Right lung (tissue), 5 donors: ENCODE measurements around the gene MARCO. TPM values are rescaled to one million over a fixed set of nuclear protein-coding genes. Genes with fewer than 3 reads are reported as not detected.
"Not testable (repeated sequence)": the region's sequence is repeated elsewhere in the genome, so short reads cannot be mapped to it uniquely, and the experiment has no call there.

Experiments
- DNase-seq, 2 donors: peaks; one replicate each; pipeline ENCODE4 v3.0.0-alpha.2; 2013
- polyA plus RNA-seq, 5 donors: library from polyadenylated mRNA; unstranded; fragments of 120-200 nt; gene quantifications; one replicate each; pipeline versions ENCODE4 v1.2.1 to v1.2.3, GENCODE V29; 2013; ENCODE audit warnings: inconsistent platforms in 1 of 5, low replicate concordance in 1 of 5; ENCODE audit not compliant: insufficient read length in 5 of 5, insufficient read depth in 1 of 5

MARCO gene
- polyA plus RNA-seq, 5 donors: 0.31 to 0.48 (median 0.36) TPM; not detected in 1

DNA sequence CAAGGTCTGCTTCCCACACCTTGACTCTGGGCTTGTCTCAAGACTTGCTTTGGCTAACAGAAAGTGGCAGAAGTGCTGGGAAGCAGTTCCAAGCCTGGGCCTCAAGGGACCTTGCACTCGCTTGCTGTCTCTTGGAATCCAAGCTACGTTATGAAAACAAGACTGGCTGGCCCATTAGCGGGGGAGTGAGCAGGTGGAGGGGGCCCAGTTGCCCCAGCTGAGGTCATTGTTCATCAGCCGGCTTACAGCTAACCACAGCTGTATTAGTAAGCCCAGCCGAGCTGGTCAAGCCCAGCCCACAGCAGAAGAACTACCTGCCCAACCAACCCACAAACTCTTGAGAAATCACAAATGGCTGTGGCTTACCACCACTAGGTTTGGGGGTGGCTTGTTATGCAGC is 63.1 kb downstream of the MARCO start:
- DNase-seq: no peak

- no peak for DNase-seq
Measured at GRCh38 chr2:119005555-119005954, 63.6 kb downstream of the MARCO start.

- DNase-seq: no peak
Measured at GRCh38 chr2:119006441-119006840, 64.4 kb downstream of the MARCO start.

DNA sequence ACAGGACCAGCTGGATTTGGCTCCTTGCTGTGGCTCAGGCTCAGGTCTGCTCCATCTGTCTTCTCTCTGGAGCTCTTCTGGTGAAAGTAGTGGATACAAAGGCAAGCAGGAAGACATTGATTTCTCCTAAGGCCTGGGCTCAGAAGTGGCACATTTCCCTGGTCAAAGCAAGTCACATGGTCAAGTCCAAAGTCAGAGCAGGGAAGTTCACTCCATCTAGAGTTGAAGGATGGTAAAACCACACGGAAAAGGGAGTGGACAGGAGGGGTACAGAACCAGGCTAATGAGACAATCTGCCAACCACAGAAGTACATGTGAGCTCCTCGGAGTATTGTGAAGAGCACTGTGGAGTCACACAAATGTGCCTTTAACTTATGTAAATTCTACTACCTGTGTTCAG is 66.1 kb downstream of the MARCO start:
- DNase-seq: no peak

- no peak for DNase-seq
Measured at GRCh38 chr2:119009110-119009509, 67.1 kb downstream of the MARCO start.

- no peak for DNase-seq
Measured at GRCh38 chr2:119010336-119010735, 68.3 kb downstream of the MARCO start.

DNA sequence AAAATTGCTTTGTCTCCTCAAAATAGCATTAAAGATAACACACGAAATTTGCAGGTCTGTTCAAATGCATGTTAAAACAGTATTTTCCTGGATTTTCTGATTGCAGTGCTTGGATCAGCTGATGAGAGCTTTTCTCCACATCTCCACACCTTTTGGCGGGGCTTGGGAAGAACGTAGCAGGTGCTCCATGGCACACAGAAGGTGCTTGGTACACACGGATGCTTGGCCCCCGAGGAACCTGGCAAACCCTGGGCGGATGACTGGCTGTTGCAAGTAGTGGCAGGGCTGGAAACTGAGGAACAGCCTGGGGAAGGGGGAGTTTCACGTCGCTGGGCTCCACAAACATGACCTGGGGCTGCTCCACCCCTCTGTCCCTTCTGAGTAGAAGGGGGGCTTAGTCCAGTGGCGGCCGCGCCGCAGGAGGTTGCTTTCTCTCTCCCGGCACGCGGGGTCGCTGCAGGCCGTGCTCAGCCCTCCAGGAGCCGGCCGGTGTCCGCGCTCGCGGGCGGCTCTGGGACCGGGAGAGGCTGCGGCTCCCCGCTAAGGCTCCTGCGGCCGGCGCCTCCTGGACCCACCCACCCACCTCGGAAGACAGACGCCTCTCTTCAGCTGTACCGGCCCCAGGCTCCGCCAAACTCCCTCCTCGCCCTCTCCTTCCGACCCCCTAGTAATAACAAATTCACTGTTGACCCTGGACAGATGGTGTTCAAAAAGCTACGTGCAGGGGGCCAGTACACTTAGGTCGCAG is 69.3 kb downstream of the MARCO start:
- peak; percentile 14 to 20 for DNase-seq

DNA sequence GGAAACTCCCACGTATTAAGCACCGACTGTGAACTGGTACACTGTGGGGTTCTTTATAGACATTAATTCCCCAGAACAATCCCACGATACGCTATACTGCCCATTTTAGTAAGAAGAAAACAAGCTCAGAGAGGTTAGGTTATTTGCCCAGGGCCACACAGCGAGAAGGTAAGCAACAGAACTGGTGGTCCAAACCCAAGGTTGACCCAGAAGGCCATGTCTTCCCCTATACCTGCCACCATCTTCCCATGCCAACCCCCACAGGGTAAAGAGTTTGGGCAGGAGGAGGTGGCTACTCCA is 69.9 kb downstream of the MARCO start:
- no peak for DNase-seq

GRCh38 chr2:119012345-119013301 is 70.6 kb downstream of the MARCO start:
- no peak for DNase-seq

DNA sequence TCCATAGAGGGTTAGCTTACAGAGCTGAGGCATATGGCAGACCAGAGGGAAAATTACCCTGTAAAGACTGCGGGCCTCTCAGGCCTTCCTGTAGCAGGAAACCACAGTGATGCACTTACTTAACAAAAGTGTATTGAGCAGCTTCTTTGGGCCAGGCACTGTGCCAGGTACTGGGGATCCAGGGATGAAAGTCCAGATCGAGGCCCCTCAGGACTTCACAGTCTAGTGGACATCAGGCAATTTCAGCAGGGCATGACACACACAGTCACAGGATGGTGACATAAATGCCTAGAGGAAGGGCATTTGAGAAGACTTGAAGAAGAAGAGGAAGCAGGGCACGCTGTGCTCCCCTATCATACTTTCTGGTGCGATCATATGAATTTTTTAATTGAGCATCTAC is 71.7 kb downstream of the MARCO start:
- DNase-seq: no peak

- DNase-seq: no peak
Measured at GRCh38 chr2:119015845-119016244, 73.9 kb downstream of the MARCO start.

DNA sequence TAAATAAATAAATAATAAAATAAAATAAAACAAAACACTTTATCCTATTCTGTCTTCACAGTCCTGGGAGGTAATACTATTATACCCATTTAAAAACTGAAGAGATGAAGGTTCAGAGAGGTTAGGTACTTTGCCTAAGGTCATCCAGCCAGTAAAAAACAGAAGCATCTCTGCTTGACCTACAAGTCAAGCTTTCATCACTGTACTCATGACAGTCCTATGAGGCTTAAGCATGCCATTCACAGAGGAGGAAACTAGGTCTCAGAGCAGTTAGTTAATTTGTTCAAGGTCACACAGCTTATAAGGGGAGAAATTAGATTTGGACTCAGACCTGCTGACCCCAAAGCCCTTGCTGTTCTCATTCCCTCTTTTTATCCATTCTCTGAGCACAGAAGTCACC is 77.5 kb downstream of the MARCO start:
- DNase-seq: no peak

DNA sequence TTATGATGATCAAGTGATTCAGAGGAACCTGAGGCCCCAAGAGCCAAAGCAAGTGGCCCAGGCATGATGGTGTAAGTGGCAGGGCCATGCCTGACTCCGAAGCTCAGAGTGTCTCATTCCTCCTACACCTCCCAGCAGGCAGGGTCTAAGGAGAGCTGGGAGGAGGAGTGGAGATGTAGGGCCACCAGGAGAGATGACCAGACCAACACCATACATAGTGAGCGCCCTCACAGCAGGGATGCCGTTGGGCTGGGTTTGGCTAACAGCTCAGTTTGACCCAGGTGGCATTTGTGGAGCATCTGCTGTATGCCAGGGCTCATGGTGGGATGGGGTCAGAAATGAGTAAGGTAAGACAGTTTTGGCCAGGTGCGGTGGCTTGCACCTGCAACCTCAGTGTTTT is 80.7 kb downstream of the MARCO start:
- DNase-seq: no peak

DNA sequence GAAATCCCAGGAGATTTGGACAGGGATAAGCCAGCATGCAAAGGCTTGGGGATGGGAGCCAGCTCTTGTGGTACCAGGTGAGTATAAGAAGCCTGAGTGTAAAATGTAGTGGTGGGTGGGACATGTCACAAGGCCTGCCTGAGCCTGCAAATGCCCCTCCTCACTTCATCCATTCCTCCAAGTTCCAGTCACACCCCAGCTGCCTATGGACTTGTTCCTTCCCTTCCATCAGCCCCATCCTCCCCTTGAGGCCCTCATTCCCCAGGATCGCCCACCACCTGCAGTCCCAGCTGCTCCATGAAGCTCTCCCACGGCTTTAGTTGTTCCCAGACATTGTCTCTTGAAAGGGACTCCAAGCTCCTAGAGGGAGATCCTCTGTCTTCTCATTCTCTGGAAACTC is 81.5 kb downstream of the MARCO start:
- no peak for DNase-seq

DNA sequence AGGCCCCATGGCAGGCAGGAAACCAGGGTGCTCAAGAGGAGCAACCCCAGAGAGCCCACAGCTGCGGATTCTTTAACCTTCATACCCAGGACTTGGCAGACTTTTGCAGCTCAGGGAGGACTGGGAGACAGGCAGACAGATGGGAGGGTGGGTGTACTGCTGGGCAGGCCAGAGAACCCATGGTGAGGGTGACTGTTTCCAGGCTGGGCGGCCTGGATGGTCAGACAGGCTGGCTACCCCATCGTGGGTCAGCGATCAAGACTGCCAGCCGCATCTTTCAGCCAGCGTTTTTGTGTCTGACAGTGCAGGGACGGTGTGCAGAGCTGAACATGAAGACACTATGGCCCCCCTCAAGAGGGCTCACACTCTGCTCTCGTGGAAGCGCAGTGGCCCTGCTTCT is 82.2 kb downstream of the MARCO start:
- no peak for DNase-seq

GRCh38 chr2:119024568-119024967 is 82.6 kb downstream of the MARCO start:
- no peak for DNase-seq

DNA sequence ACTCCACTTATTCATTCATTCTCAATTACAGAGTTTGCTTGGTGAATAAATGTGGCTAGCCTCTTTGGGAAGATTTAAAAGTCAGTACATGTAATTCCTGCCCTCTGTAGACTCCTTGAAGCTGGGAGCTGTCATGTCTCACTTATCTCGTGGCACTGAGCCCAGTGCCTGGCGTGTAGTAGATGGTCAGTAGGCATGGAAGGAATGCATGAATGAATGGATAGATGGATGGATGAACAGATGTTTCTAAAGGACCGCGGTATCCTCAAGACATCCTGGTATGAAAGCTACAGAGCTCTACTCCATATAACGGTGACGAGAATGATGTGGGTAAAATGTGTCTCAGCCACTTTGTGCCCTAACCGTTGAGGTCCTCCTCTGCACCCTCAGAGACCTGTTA is 83.0 kb downstream of the MARCO start:
- no peak for DNase-seq

- DNase-seq: no peak
Measured at GRCh38 chr2:119025762-119026351, 83.9 kb downstream of the MARCO start.

DNA sequence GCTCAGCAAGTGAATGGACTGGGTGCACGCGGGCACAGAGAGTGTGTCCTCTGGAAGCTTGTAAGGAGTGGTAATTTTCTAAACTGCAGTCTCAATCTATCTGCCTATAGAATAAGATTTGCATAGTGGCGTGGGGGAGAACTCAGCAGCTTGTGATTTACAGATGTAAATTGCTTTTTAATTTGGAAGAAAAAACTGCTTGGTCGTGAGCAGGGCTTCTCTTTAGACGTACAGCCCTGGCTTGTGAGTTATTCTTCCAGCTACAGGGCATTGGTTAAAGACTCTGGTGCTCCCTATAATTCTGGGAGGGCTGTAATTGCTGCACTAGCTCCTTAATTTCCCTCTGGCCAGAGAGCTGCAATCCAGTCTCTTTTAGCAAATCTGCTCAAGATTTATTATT is 84.9 kb downstream of the MARCO start:
- DNase-seq: no peak

DNA sequence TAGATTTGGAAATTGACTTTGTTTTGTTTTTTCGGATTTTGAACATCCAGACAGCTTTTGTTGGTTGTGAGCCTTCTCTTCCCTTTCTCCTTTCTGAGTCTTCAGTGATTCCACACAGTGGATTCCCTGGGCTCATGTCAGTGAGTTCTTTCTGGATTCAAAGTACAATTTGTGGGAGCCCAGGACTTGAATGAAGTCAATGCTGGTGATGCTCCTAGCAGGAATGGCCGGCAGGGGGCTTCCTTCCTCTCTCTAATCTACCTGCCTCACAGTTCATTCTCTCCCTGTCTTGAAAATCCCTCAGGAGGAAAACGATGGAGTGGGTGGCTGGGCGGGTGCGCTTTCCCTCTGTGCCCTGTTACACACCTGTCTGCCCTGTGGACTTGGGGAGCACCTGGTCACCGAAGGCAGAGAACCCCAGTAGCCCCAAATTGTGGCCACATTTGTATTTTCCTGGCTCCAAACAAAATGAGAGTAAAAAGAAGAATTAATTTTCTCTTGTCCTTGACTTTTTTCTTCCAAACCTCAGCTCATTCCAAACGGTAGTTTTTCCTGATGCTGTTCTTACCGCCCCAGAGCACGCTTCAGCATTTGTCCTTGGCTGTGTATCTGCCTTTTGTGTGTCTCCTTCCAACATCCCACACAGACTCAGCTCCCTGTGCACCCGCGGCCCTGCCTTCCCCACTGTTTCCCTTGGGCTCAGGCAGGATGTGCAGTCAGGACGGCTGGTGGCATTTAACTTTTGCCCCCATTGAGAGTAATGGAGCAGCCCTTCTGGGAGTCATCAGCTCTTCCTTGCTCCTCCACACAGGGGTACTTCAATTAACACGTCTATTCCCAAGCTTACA is 86.6 kb downstream of the MARCO start:
- no peak for DNase-seq

DNA sequence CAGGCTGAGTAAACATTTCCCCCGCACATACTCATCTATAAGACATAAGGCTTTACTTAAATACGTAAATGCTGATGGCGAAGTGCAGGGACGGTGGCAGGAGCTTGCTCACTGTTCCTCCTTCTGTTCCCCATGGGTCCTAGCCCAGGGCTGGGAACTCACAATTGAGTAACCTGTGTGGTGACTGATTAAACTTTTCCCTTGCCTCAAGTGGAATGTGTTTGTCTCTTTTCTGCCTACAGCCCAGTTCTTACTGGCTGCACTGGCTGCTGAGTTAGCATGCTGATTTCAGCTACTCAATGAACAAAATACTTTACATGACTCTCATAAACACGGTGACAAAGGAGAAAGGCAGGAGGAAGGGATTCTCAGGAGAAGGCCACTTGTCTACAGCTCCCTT is 87.3 kb downstream of the MARCO start:
- DNase-seq: no peak

DNA sequence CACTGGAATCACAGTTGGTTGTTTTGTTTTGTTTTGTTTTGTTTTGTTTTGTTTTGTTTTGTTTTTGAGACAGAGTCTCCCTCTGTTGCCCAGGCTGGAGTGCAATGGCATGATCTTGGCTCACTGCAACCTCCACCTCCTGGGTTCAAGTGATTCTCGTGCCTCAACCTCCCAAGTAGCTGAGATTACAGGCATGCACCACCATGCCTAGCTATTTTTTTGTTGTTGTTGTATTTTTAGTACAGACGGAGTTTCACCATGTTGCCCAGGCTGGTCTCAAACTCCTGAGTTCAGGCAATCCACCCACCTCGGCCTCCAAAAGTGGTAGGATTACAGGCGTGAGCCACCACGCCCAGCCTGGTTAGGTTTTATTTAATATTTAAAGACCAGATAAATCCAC is 95.9 kb downstream of the MARCO start:
- DNase-seq: not testable (repeated sequence)
